CD4-positive, alpha-beta T cell treated with Interleukin-1 beta for 1 hour (primary cell): ENCODE measurements around the gene LRRC39.

ENCODE experiments used
- DNase-seq, 2 donors: peaks; one replicate each; pipeline ENCODE4 v3.0.0-alpha.2; 2020 to 2022

The LRRC39 gene

GRCh38 chr1:100145116-100145515, 32.9 kb downstream of the LRRC39 start:
- no peak for DNase-seq

GRCh38 chr1:100142343-100142742, 35.7 kb downstream of the LRRC39 start:
- no peak for DNase-seq

GRCh38 chr1:100141192-100141591, 36.9 kb downstream of the LRRC39 start:
- DNase-seq: no peak

GRCh38 chr1:100137602-100138001, 40.5 kb downstream of the LRRC39 start:
- DNase-seq: no peak

- no peak for DNase-seq
These were observed 43.2 kb downstream of the LRRC39 start for GRCh38 chr1:100134872-100135271.

- peak; percentile 95 for DNase-seq
These were observed 45.2 kb downstream of the LRRC39 start, which contains the start of the genes SASS6 and TRMT13 for GRCh38 chr1:100132566-100133477. Gene SASS6 (minus strand): TSS chr1:100132930. CDS start chr1:100132814, 116 bp downstream. Gene TRMT13 (plus strand): TSS chr1:100133163. CDS start chr1:100133169, 6 bp downstream.

- DNase-seq: no peak
These were observed 46.4 kb downstream of the LRRC39 start for GRCh38 chr1:100131623-100132022.

GRCh38 chr1:100130552-100131077, 47.4 kb downstream of the LRRC39 start:
- no peak for DNase-seq

GRCh38 chr1:100127226-100127625, 50.8 kb downstream of the LRRC39 start:
- no peak for DNase-seq

DNA sequence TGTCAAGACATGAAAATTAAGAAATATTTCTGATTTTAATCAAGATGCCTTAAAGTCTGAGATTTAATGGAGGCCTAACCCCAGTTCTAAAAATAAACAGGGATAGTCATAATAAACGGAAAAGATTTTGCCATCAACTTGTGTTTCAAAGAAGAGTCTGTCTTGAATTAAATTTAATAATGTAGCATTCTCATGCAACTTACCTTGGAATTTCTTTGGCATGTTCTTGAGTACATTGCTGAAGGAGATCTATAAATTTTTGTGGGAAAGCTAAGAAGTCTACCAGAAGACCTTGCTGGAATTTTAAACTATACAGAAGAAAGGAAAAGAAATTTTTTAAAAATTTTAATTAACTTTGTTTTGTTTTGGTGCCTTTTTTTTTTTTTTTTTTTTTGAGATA, 55.9 kb downstream of the LRRC39 start:
- no peak for DNase-seq

DNA sequence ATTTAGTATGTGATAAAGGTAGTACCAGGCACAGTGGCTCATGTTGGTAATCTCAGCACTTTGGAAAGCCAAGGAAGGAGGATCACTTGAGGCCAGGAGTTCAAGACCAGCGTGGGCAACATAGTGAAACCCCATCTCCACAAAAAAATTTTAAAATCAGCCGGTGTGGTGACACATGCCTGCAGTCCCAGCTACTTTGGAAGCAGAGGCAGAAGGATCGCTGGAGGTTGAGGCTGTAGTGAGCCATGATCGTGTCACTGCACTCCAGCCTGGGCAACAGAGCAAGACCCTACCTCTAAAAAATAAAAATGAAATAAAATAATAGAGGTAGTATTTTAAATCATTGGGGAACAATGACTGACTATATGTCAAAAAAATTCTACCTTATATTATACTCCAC, 62.5 kb downstream of the LRRC39 start:
- DNase-seq: no peak

- no peak for DNase-seq
These were observed 68.4 kb downstream of the LRRC39 start for GRCh38 chr1:100109554-100110066.

- DNase-seq: no peak
These were observed 70.4 kb downstream of the LRRC39 start for GRCh38 chr1:100107696-100108095.

DNA sequence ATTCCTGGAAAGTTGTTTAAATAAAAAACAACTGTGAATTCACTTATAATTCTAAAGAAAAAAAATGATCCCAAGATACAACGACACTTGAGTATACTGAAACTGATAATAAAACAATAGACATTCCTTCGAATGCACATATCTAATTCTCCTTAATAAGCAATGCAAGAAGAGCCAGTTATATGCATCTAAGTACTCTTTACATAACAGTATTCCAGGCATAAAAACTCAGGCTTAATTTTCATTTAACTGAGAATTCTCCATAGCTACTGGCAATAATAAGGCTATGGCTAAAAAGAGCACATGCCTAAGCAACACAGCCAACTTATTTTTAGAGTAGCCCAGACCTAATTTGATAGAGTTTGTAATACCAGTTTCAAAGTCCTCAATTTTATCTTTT, 76.5 kb downstream of the LRRC39 start:
- DNase-seq: no peak

DNA sequence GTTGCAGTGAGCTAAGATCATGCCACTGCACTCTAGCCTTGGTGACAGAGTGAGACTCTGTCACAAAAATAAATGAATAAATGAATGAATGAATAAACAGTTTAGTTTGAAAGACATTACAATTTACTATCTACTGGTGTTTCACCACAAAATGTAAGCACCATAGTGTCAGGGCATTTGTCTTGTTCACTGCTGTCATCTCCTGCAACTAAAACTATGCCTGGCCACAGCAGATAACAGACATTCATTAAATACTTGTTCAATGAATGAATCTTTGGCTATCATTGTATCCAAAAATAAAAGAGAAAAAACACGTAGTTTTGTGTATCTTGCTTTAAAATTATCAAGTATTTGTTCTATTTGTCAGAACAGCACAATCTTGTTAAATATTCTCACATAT, 77.9 kb downstream of the LRRC39 start:
- DNase-seq: no peak
